ENCODE data around the gene PDGFA.

DNA sequence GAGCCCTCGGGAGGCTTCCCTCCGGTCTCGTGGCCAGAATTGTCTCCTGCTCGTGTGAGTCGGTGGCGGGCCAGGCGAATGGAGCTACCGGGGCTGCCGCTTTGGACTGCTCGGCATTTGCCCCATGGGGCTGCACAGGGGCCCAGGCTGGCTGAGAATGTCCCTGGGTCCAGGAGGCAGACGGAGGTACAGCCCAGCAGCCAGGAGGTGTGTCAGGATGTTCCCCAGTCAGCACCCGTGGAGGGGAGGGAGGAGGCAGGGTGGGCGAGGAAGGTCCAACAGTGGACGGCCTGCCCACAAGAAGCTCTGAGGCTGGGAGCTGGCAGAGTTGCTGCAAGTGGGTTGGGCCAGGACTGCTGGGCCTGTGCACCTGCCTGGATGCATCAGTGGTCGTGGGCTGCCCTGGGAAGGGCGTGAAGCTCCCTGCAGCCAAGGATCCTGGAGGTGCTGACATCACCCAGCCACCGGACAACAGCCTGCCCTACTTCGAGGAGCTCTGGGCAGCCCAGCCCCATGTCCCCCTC lies 46.4 kb downstream of the PDGFA start:
- TF ChIP-seq, protein P1, sequence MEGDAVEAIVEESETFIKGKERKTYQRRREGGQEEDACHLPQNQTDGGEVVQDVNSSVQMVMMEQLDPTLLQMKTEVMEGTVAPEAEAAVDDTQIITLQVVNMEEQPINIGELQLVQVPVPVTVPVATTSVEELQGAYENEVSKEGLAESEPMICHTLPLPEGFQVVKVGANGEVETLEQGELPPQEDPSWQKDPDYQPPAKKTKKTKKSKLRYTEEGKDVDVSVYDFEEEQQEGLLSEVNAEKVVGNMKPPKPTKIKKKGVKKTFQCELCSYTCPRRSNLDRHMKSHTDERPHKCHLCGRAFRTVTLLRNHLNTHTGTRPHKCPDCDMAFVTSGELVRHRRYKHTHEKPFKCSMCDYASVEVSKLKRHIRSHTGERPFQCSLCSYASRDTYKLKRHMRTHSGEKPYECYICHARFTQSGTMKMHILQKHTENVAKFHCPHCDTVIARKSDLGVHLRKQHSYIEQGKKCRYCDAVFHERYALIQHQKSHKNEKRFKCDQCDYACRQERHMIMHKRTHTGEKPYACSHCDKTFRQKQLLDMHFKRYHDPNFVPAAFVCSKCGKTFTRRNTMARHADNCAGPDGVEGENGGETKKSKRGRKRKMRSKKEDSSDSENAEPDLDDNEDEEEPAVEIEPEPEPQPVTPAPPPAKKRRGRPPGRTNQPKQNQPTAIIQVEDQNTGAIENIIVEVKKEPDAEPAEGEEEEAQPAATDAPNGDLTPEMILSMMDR (conservative IDR thresholded peaks at IDR 0.05; ENCODE audit: low read length) = no peak
- no peak for TF ChIP-seq EZH2phosphoT487 (IDR thresholded peaks at IDR 0.05; ENCODE audit: borderline replicate concordance, low read depth, low read length)
